Smooth muscle cell (in vitro differentiated cells): ENCODE results near the gene KLHDC7A. TPM values are rescaled to one million over a fixed set of nuclear protein-coding genes. Genes with fewer than 3 reads are reported as not detected.
"Not testable (repeated sequence)": the region's sequence is repeated elsewhere in the genome, so short reads cannot be mapped to it uniquely, and the experiment has no call there.

Experiments
- DNase-seq: peaks from one replicate; lab custom pipeline; 2025; ENCODE audit not compliant: unreplicated experiment; lab: John Stamatoyannopoulos, UW
- H2AFZ ChIP-seq: fragments of 200-600 bp; sonication (generic); 2 replicates; pipeline ENCODE4 v1.6.0; 2016; ENCODE audit warnings: antibody characterized with exemption, low read depth, mild to moderate bottlenecking
- H3F3A ChIP-seq: fragments of 200-600 bp; sonication (generic); 2 replicates; pipeline ENCODE4 v1.6.0; 2017; ENCODE audit warnings: antibody characterized with exemption, low read depth
- H3K27ac ChIP-seq: fragments of 200-600 bp; sonication (generic); 2 replicates; pipeline ENCODE4 v1.5.1; 2016; ENCODE audit warnings: low read depth, mild to moderate bottlenecking
- H3K27me3 ChIP-seq: fragments of 200-600 bp; sonication (generic); 2 replicates; pipeline ENCODE4 v1.6.1; 2016; ENCODE audit warnings: low read depth, mild to moderate bottlenecking
- H3K36me3 ChIP-seq: fragments of 200-600 bp; sonication (generic); 2 replicates; pipeline ENCODE4 v1.5.1; 2016; ENCODE audit warnings: low read depth
- H3K4me1 ChIP-seq: fragments of 200-600 bp; sonication (generic); 2 replicates; pipeline ENCODE4 v1.5.1; 2016; ENCODE audit warnings: low read depth
- H3K4me2 ChIP-seq: fragments of 200-600 bp; sonication (generic); 2 replicates; pipeline ENCODE4 v1.6.0; 2016; ENCODE audit warnings: mild to moderate bottlenecking
- H3K4me3 ChIP-seq: fragments of 200-600 bp; sonication (generic); 2 replicates; pipeline ENCODE4 v1.5.1; 2016; ENCODE audit warnings: mild to moderate bottlenecking
- H3K79me2 ChIP-seq: fragments of 200-600 bp; sonication (generic); 2 replicates; pipeline ENCODE4 v1.6.0; 2016; ENCODE audit warnings: low read depth, mild to moderate bottlenecking
- H3K9ac ChIP-seq: fragments of 200-600 bp; sonication (generic); 2 replicates; pipeline ENCODE4 v1.6.0; 2016; ENCODE audit warnings: low read depth
- H3K9me3 ChIP-seq: fragments of 200-600 bp; sonication (generic); replicated peaks from 2 replicates; pipeline ENCODE4 v1.5.1; 2016; ENCODE audit warnings: low read depth
- H4K20me1 ChIP-seq: fragments of 200-600 bp; sonication (generic); 2 replicates; pipeline ENCODE4 v1.6.0; 2016; ENCODE audit warnings: low read depth
- CTCF ChIP-seq: fragments of 200-600 bp; sonication (generic); IDR thresholded peaks from 2 replicates; pipeline ENCODE4 v1.5.1; 2017; ENCODE audit warnings: borderline replicate concordance, mild to moderate bottlenecking, antibody characterized with exemption; ENCODE audit not compliant: insufficient read depth, poor library complexity, severe bottlenecking
- WGBS: methylation state at CpG from one replicate; pipeline ENCODE4 v1.1.7; 2016; ENCODE audit warnings: low lambda C conversion rate; 5-methylcytosine and 5-hydroxymethylcytosine counted together
- polyA plus RNA-seq: library from polyadenylated mRNA; unstranded; fragments of >200 nt; fragmentation: Nextera tagmentation; extraction: Ambion mirVana; gene quantifications from 2 replicates; pipeline ENCODE4 v1.2.1, GENCODE V29; 2016
- total RNA-seq: library from RNA; depleted of rRNA; stranded (reverse); fragments of >200 nt; gene quantifications from 2 replicates; pipeline ENCODE4 v1.2.3, GENCODE V29; 2014

KLHDC7A gene
- total and polyA plus RNA-seq, 2 experiments from 2014 or later, result 0.41 TPM; not detected in 1

GRCh38 chr1:18458133-18459092, 22.3 kb upstream of the KLHDC7A start:
- no peaks in the 10 kb centered on the region for H3K4me1 ChIP-seq
- H3K27me3 ChIP-seq, result peaks cover 36% of the 10 kb centered on the region
- H3K79me2 ChIP-seq, result no peaks in the 10 kb centered on the region
- H3K4me3 ChIP-seq, result no peak overlapping the region
- H2AFZ ChIP-seq, result no peak overlapping the region
- no peaks in the 10 kb centered on the region for H3K36me3 ChIP-seq
- no peak overlapping the region for H3K9ac ChIP-seq
- no peak overlapping the region for H3K27ac ChIP-seq
- TF ChIP-seq CTCF, result no peak
- no peak overlapping the region for H3K4me2 ChIP-seq
- no peaks in the 10 kb centered on the region for H4K20me1 ChIP-seq
- no peaks in the 10 kb centered on the region for H3F3A ChIP-seq
- 84% methylated on average over 15 of the region's 15 CpGs for WGBS
- no peak for DNase-seq
- no peaks in the 10 kb centered on the region for H3K9me3 ChIP-seq

- H2AFZ ChIP-seq, result no peak overlapping the region
- no peaks in the 10 kb centered on the region for H3K4me1 ChIP-seq
- no peak for DNase-seq
- no peak overlapping the region for H3K27ac ChIP-seq
- no peaks in the 10 kb centered on the region for H3K79me2 ChIP-seq
- no peak overlapping the region for H3K9ac ChIP-seq
- no peak overlapping the region for H3K4me2 ChIP-seq
- no peaks in the 10 kb centered on the region for H3K36me3 ChIP-seq
- no peaks in the 10 kb centered on the region for H3F3A ChIP-seq
- no peaks in the 10 kb centered on the region for H3K9me3 ChIP-seq
- no peak for TF ChIP-seq CTCF
- H3K4me3 ChIP-seq, result no peak overlapping the region
- no peaks in the 10 kb centered on the region for H4K20me1 ChIP-seq
- peaks cover 36% of the 10 kb centered on the region for H3K27me3 ChIP-seq
- WGBS, result 91% methylated on average over 10 of the region's 10 CpGs
Observed at GRCh38 chr1:18461656-18462055, 19.1 kb upstream of the KLHDC7A start.

DNA sequence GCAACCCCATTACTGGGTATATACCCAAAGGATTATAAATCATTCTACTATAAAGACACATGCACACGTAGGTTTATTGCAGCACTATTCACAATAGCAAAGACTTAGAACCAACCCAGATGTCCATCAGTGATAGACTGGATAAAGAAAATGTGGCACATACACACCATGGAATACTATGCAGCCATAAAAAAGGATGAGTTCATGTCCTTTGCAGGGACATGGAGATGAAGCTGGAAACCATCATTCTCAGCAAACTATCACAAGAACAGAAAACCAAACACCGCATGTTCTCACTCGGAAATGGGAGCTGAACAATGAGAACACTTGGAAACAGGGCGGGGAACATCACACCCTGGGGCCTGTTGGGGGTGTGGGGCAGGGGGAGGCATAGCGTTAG, 18.2 kb upstream of the KLHDC7A start:
- DNase-seq, H4K20me1 ChIP-seq, H3K4me3 ChIP-seq, H3K27ac ChIP-seq, H3K4me1 ChIP-seq, H3K79me2 ChIP-seq, H3K9me3 ChIP-seq, H3K4me2 ChIP-seq, H3K36me3 ChIP-seq, H3K9ac ChIP-seq, H2AFZ ChIP-seq, H3F3A ChIP-seq: not testable (repeated sequence)
- WGBS, result 89% methylated on average over 5 of the region's 5 CpGs
- peaks cover 27% of the 10 kb centered on the region for H3K27me3 ChIP-seq

DNA sequence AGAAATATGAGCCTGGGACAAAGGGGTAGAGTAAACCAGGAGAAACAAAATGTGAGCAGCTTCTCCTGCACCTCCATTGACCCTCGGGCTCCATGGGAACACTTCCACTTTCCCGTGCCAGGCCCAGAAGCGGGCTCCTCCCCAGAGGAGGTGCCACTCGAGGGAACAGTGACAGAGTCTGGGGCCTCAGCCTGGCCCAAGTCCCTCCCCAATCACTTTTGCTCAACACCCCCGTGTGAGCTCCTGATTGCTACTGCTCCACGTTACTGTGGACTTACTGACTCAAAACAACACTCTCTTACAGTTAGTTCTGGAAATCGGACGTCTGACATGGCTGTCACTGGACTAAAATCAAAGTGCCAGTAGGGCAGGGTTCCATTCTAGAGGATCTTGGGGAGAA, 17.7 kb upstream of the KLHDC7A start:
- Histone ChIP-seq H3F3A (no peaks in the 10 kb centered on the region), H3K4me1 (no peaks in the 10 kb centered on the region), H2AFZ (no peak overlapping the region), H3K9me3 (no peaks in the 10 kb centered on the region), H3K4me2 (no peak overlapping the region), H3K27me3 (peaks cover 22% of the 10 kb centered on the region), H4K20me1 (no peaks in the 10 kb centered on the region), H3K4me3 (no peak overlapping the region), H3K36me3 (no peaks in the 10 kb centered on the region), H3K79me2 (no peaks in the 10 kb centered on the region), H3K9ac (no peak overlapping the region), H3K27ac (no peak overlapping the region)
- no peak for TF ChIP-seq CTCF
- DNase-seq, result no peak
- 91% methylated on average over 8 of the region's 8 CpGs for WGBS
